ENCODE results near the gene TSPOAP1.

GRCh38 chr17:58334256-58334655 is 5.7 kb upstream of the TSPOAP1 start:
- TF ChIP-seq POLR2AphosphoS5 (IDR thresholded peaks at IDR 0.05; ENCODE audit: low read depth, low read length) (no peak), POLR2A (IDR thresholded peaks at IDR 0.05; ENCODE audit: low read depth, low read length) (no peak), TAF1 (IDR thresholded peaks at IDR 0.05; ENCODE audit: borderline replicate concordance, low read depth, low read length) (no peak)

All from GM12892 (cell line).